Hematopoietic multipotent progenitor cell treated with erythropoietin and hydrocortisone succinate and interleukin-3 and kit ligand, for 8 days (in vitro differentiated cells): Measurements from ENCODE around the gene ATG12.
"Not testable (repeated sequence)": the region's sequence is repeated elsewhere in the genome, so short reads cannot be mapped to it uniquely, and the experiment has no call there.

Experiments used
- DNase-seq: peaks from one replicate; pipeline ENCODE4 v3.0.0-alpha.2; 2015

The ATG12 gene

GRCh38 chr5:115842089-115842935 is 947 bp upstream of the ATG12 start:
- DNase-seq = peak; percentile 52

GRCh38 chr5:115840873-115841272 is 492 bp downstream of the ATG12 start:
- DNase-seq = no peak

- DNase-seq = peak; percentile 79
Measured at GRCh38 chr5:115838885-115839518, 2.4 kb downstream of the ATG12 start.

- no peak for DNase-seq
Measured at GRCh38 chr5:115835481-115835880, 5.9 kb downstream of the ATG12 start.

- peak; percentile 66 for DNase-seq
Measured at GRCh38 chr5:115831163-115831768, 10.1 kb downstream of the ATG12 start.

- DNase-seq = no peak
Measured at GRCh38 chr5:115829913-115830312, 11.5 kb downstream of the ATG12 start.

GRCh38 chr5:115825948-115826347 is 15.4 kb downstream of the ATG12 start:
- DNase-seq = no peak

- not testable (repeated sequence) for DNase-seq
Measured at GRCh38 chr5:115824983-115825382, 16.4 kb downstream of the ATG12 start.

GRCh38 chr5:115820846-115821245 is 20.5 kb downstream of the ATG12 start:
- DNase-seq = no peak

- DNase-seq = no peak
Measured at GRCh38 chr5:115818821-115819220, 22.5 kb downstream of the ATG12 start.

- DNase-seq = no peak
Measured at GRCh38 chr5:115817386-115817785, 24.0 kb downstream of the ATG12 start.

GRCh38 chr5:115816226-115817081 is 24.9 kb downstream of the ATG12 start, which contains the start of gene CDO1:
Gene CDO1, minus strand, starts transcription at chr5:115816659. Its CDS starts 262 bp downstream, at chr5:115816397.
- no peak for DNase-seq

- no peak for DNase-seq
Measured at GRCh38 chr5:115815693-115816225, 25.6 kb downstream of the ATG12 start.

- DNase-seq = no peak
Measured at GRCh38 chr5:115815006-115815692, 26.2 kb downstream of the ATG12 start.

- no peak for DNase-seq
Measured at GRCh38 chr5:115813719-115814118, 27.6 kb downstream of the ATG12 start.

- DNase-seq = no peak
Measured at GRCh38 chr5:115812372-115812771, 29.0 kb downstream of the ATG12 start.

- DNase-seq = no peak
Measured at GRCh38 chr5:115811406-115811805, 30.0 kb downstream of the ATG12 start.

GRCh38 chr5:115810761-115811160 is 30.6 kb downstream of the ATG12 start:
- no peak for DNase-seq

GRCh38 chr5:115809946-115810345 is 31.4 kb downstream of the ATG12 start:
- no peak for DNase-seq

GRCh38 chr5:115808066-115808465 is 33.3 kb downstream of the ATG12 start:
- not testable (repeated sequence) for DNase-seq

- DNase-seq = no peak
Measured at GRCh38 chr5:115807654-115808052, 33.7 kb downstream of the ATG12 start.
